ENCODE data around the gene SRL.
"Not testable (repeated sequence)": the region's sequence is repeated elsewhere in the genome, so short reads cannot be mapped to it uniquely, and the experiment has no call there.

The SRL gene

GRCh38 chr16:4156503-4156902 is 85.4 kb downstream of the SRL start:
- not testable (repeated sequence) for DNase-seq

GRCh38 chr16:4153364-4153763 is 88.5 kb downstream of the SRL start:
- not testable (repeated sequence) for DNase-seq

GRCh38 chr16:4152267-4152666 is 89.6 kb downstream of the SRL start:
- DNase-seq, result no peak

- DNase-seq, result no peak
Observed at GRCh38 chr16:4147236-4147635, 94.6 kb downstream of the SRL start.

GRCh38 chr16:4142268-4142667 is 99.6 kb downstream of the SRL start:
- peak; percentile 88 for DNase-seq

GRCh38 chr16:4141604-4142003 is 100.3 kb downstream of the SRL start:
- no peak for DNase-seq

- DNase-seq, result peak; percentile 78
Observed at GRCh38 chr16:4140652-4141051, 101.2 kb downstream of the SRL start.

- DNase-seq, result no peak
Observed at GRCh38 chr16:4139968-4140367, 101.9 kb downstream of the SRL start.
